Upper lobe of left lung (tissue), 4 donors: ENCODE results near the gene ATP10A.

Experiments
- POLR2AphosphoS5 ChIP-seq, 2 donors: sonication (generic); formaldehyde crosslinking; IDR thresholded peaks; one replicate each; pipeline ENCODE4 v1.5.1; 2017; ENCODE audit warnings: antibody characterized with exemption in 2 of 2
- TF ChIP-seq, protein P1 (sequence below), 6 experiments: fragments of 450-650 bp in 4 of 6; fragments of 200-600 bp in 2 of 6; sonication (generic) in 2 of 6; IDR thresholded peaks; one replicate each; pipeline ENCODE4 v1.5.1; 2016 to 2019; ENCODE audit warnings: antibody characterized with exemption in 6 of 6

DNA sequence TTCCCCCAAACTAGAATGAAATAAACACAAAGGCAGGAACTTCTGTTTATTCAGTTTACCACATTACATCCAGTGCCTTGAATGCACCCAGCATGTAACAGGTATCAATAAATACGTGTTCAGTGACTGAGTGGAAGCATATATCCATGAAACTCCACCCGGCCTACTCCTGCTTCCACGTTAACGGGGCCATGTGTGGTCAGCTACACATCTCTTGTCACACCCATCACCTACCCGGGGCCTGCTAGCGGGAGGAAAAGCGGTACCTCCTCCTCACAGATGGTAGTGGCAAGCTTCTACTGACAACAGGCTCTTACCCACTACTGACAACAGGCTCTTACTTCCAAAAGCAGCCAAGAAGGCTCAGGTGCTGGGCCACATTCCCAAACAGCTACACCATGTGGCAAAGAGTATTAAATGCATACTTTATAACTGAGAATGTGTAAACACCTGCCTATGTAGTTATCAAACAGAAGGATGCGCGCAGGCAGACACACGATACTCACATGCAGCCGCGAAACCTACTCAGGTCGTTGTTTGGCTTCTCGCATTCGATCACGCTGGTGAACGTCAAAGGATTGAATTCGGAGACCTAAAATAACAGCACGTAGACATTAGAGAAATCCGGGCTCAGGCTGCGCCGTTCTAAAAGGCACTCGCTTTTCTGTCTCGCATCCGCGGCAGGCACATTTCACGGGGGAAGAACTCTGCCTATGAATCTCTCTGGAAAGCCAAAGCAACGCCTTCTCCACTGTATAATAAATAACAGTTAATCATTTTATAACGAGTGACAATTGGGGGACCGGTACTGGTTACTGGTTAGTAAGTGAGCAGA, 127.4 kb downstream of the ATP10A start:
- TF ChIP-seq, protein P1, sequence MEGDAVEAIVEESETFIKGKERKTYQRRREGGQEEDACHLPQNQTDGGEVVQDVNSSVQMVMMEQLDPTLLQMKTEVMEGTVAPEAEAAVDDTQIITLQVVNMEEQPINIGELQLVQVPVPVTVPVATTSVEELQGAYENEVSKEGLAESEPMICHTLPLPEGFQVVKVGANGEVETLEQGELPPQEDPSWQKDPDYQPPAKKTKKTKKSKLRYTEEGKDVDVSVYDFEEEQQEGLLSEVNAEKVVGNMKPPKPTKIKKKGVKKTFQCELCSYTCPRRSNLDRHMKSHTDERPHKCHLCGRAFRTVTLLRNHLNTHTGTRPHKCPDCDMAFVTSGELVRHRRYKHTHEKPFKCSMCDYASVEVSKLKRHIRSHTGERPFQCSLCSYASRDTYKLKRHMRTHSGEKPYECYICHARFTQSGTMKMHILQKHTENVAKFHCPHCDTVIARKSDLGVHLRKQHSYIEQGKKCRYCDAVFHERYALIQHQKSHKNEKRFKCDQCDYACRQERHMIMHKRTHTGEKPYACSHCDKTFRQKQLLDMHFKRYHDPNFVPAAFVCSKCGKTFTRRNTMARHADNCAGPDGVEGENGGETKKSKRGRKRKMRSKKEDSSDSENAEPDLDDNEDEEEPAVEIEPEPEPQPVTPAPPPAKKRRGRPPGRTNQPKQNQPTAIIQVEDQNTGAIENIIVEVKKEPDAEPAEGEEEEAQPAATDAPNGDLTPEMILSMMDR (IDR thresholded peaks at IDR 0.05) = no peak
- TF ChIP-seq POLR2AphosphoS5 (IDR thresholded peaks at IDR 0.05) = no peak
